Activated CD8-positive, alpha-beta memory T cell treated with anti-CD3 and anti-CD28 coated beads, Interleukin-2, amount 50 U/mL, for 1 hour (primary cell): ENCODE data around the gene ZNF474.

Experiments
- DNase-seq: peaks from one replicate; pipeline ENCODE4 v3.0.0-alpha.2; 2020; ENCODE audit errors: extremely low read depth

The ZNF474 gene

GRCh38 chr5:122118356-122118948 lies 10.9 kb upstream of the ZNF474 start:
- no peak for DNase-seq

- no peak for DNase-seq
These were observed 10.1 kb upstream of the ZNF474 start for GRCh38 chr5:122119205-122119604.

GRCh38 chr5:122120493-122120892 lies 8.9 kb upstream of the ZNF474 start:
- no peak for DNase-seq

- DNase-seq = no peak
These were observed 8.4 kb upstream of the ZNF474 start for GRCh38 chr5:122120957-122121356.

- DNase-seq = no peak
These were observed 7.6 kb upstream of the ZNF474 start for GRCh38 chr5:122121479-122122465.

- DNase-seq = no peak
These were observed 4.6 kb upstream of the ZNF474 start for GRCh38 chr5:122124766-122125165.

GRCh38 chr5:122126177-122126755 lies 3.1 kb upstream of the ZNF474 start:
- DNase-seq = no peak

GRCh38 chr5:122126756-122127321 lies 2.5 kb upstream of the ZNF474 start:
- DNase-seq = no peak

- no peak for DNase-seq
These were observed 806 bp downstream of the ZNF474 start for GRCh38 chr5:122130152-122130551.

- no peak for DNase-seq
These were observed 8.4 kb downstream of the ZNF474 start for GRCh38 chr5:122137702-122138101.

GRCh38 chr5:122138356-122138755 lies 9.0 kb downstream of the ZNF474 start:
- no peak for DNase-seq

- DNase-seq = no peak
These were observed 11.6 kb downstream of the ZNF474 start for GRCh38 chr5:122140900-122141299.

GRCh38 chr5:122141751-122142150 lies 12.4 kb downstream of the ZNF474 start:
- no peak for DNase-seq

- DNase-seq = no peak
These were observed 13.3 kb downstream of the ZNF474 start for GRCh38 chr5:122142480-122143164.

GRCh38 chr5:122144236-122144635 lies 14.9 kb downstream of the ZNF474 start:
- no peak for DNase-seq

- DNase-seq = no peak
These were observed 16.6 kb downstream of the ZNF474 start for GRCh38 chr5:122145906-122146305.

GRCh38 chr5:122149321-122150090 lies 20.2 kb downstream of the ZNF474 start:
- no peak for DNase-seq

GRCh38 chr5:122150215-122150614 lies 20.9 kb downstream of the ZNF474 start:
- DNase-seq = no peak

- no peak for DNase-seq
These were observed 22.3 kb downstream of the ZNF474 start for GRCh38 chr5:122151640-122152039.

- DNase-seq = no peak
These were observed 23.0 kb downstream of the ZNF474 start for GRCh38 chr5:122152266-122152900.

GRCh38 chr5:122153230-122153629 lies 23.9 kb downstream of the ZNF474 start:
- no peak for DNase-seq
